Endodermal cell (in vitro differentiated cells): Measurements from ENCODE around the gene CAPN9. TPM values are rescaled to one million over a fixed set of nuclear protein-coding genes. Genes with fewer than 3 reads are reported as not detected.

Experiments used
- DNase-seq: peaks from one replicate; pipeline ENCODE4 v3.0.0-alpha.2; 2017
- H3K27ac ChIP-seq: 2 replicates; pipeline ENCODE4 v1.5.1; 2013; ENCODE audit warnings: mild to moderate bottlenecking, low read depth, low read length, moderate library complexity
- H3K27me3 ChIP-seq: 2 replicates; pipeline ENCODE4 v1.6.1; 2013; ENCODE audit warnings: mild to moderate bottlenecking, low read length, moderate library complexity; ENCODE audit not compliant: insufficient read depth, control insufficient read depth, poor library complexity, severe bottlenecking
- H3K36me3 ChIP-seq: 2 replicates; pipeline ENCODE4 v1.7.0; 2013; ENCODE audit warnings: mild to moderate bottlenecking, low read length, moderate library complexity; ENCODE audit not compliant: control insufficient read depth, insufficient read depth
- H3K4me1 ChIP-seq: one replicate; pipeline ENCODE4 v1.7.0; 2013; ENCODE audit warnings: low read length; ENCODE audit not compliant: control insufficient read depth, insufficient read depth
- H3K4me3 ChIP-seq: 2 replicates; pipeline ENCODE4 v1.5.1; 2013; ENCODE audit warnings: mild to moderate bottlenecking, low read length, moderate library complexity
- H3K9ac ChIP-seq: 2 replicates; pipeline ENCODE4 v1.6.1; 2013; ENCODE audit warnings: mild to moderate bottlenecking, low read length, moderate library complexity; ENCODE audit not compliant: poor library complexity, severe bottlenecking; ENCODE audit errors: extremely low read depth
- H3K9me3 ChIP-seq: 2 replicates; pipeline ENCODE4 v1.6.1; 2013; ENCODE audit warnings: mild to moderate bottlenecking, low read length, moderate library complexity; ENCODE audit not compliant: control insufficient read depth
- H3K27ac Mint-ChIP-seq: 2 replicates; pipeline ENCODE4 v1.8.0; 2020; ENCODE audit warnings: mixed read lengths
- H3K27me3 Mint-ChIP-seq: 2 replicates; pipeline ENCODE4 v1.8.0; 2021; ENCODE audit warnings: mild to moderate bottlenecking, mixed read lengths; ENCODE audit not compliant: insufficient read depth
- H3K36me3 Mint-ChIP-seq: 2 replicates; pipeline ENCODE4 v1.8.0; 2020; ENCODE audit warnings: low read depth, mixed read lengths
- H3K4me1 Mint-ChIP-seq: 2 replicates; pipeline ENCODE4 v1.8.0; 2020; ENCODE audit warnings: mixed read lengths
- H3K4me3 Mint-ChIP-seq: 2 replicates; pipeline ENCODE4 v1.8.0; 2020; ENCODE audit warnings: mild to moderate bottlenecking, moderate library complexity, mixed read lengths
- H3K9me3 Mint-ChIP-seq: 2 replicates; pipeline ENCODE4 v1.8.0; 2020; ENCODE audit warnings: mild to moderate bottlenecking, mixed read lengths
- WGBS, 2 experiments: methylation state at CpG; one replicate each; pipeline versions ENCODE4 v1.1.5 to v1.1.7; 2013; ENCODE audit warnings: missing lambda C conversion rate in 2 of 2, mixed read lengths in 1 of 2; ENCODE audit not compliant: insufficient coverage in 1 of 2, insufficient read length in 1 of 2; 5-methylcytosine and 5-hydroxymethylcytosine counted together
- total RNA-seq, 2 donors: library from RNA; stranded (reverse); fragmentation: NEBNext Ultra II Directional in 1 of 2; extraction: Animal tissue kit (Norgen Biotek cat#: 25700) in 1 of 2; gene quantifications; 2 replicates in 1 of 2; 3 replicates in 1 of 2; pipeline ENCODE4 v1.2.1, GENCODE V29; 2021
- TF ChIP-seq, protein P1 (sequence below): fragments of 200-600 bp; sonication (generic); conservative IDR thresholded peaks from 2 replicates; pipeline ENCODE4 v1.5.0; 2021; ENCODE audit warnings: antibody characterized with exemption, mild to moderate bottlenecking

Gene CAPN9
- total RNA-seq, 2 donors from 2014 or later: 1.1 TPM

- H3K27ac Mint-ChIP-seq: no peak overlapping the region
- Histone ChIP-seq H3K27ac (peak overlapping the region; percentile 78), H3K4me3 (no peak overlapping the region), H3K4me1 (no peaks in the 10 kb centered on the region), H3K9me3 (no peaks in the 10 kb centered on the region), H3K9ac (no peak overlapping the region), H3K36me3 (no peaks in the 10 kb centered on the region), H3K27me3 (no peaks in the 10 kb centered on the region)
- no peaks in the 10 kb centered on the region for H3K36me3 Mint-ChIP-seq
- peak; percentile 8 for DNase-seq
- H3K4me3 Mint-ChIP-seq: peak overlapping the region; percentile 8
- H3K4me1 Mint-ChIP-seq: peaks cover 17% of the 10 kb centered on the region
- H3K27me3 Mint-ChIP-seq: peaks cover 72% of the 10 kb centered on the region
- WGBS, 2 experiments: 85% methylated on average over 2 of the region's 3 CpGs; no CpG with 5 or more reads in 1 of the 2 experiments
- TF ChIP-seq, protein P1, sequence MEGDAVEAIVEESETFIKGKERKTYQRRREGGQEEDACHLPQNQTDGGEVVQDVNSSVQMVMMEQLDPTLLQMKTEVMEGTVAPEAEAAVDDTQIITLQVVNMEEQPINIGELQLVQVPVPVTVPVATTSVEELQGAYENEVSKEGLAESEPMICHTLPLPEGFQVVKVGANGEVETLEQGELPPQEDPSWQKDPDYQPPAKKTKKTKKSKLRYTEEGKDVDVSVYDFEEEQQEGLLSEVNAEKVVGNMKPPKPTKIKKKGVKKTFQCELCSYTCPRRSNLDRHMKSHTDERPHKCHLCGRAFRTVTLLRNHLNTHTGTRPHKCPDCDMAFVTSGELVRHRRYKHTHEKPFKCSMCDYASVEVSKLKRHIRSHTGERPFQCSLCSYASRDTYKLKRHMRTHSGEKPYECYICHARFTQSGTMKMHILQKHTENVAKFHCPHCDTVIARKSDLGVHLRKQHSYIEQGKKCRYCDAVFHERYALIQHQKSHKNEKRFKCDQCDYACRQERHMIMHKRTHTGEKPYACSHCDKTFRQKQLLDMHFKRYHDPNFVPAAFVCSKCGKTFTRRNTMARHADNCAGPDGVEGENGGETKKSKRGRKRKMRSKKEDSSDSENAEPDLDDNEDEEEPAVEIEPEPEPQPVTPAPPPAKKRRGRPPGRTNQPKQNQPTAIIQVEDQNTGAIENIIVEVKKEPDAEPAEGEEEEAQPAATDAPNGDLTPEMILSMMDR: no peak
- peaks cover 2% of the 10 kb centered on the region for H3K9me3 Mint-ChIP-seq
Observed at GRCh38 chr1:230786385-230786753, 39.2 kb downstream of the CAPN9 start.

GRCh38 chr1:230787471-230787870 is 40.3 kb downstream of the CAPN9 start:
- Histone ChIP-seq H3K9ac (no peak overlapping the region), H3K36me3 (no peaks in the 10 kb centered on the region), H3K27me3 (no peaks in the 10 kb centered on the region), H3K4me1 (no peaks in the 10 kb centered on the region), H3K4me3 (no peak overlapping the region), H3K27ac (no peak overlapping the region), H3K9me3 (no peaks in the 10 kb centered on the region)
- WGBS, 2 experiments: 88 to 97% methylated on average over 3 to 7 of the region's 7 CpGs
- peaks cover 73% of the 10 kb centered on the region for H3K27me3 Mint-ChIP-seq
- DNase-seq: peak; percentile 20
- H3K4me1 Mint-ChIP-seq: peaks cover 17% of the 10 kb centered on the region
- peaks cover 2% of the 10 kb centered on the region for H3K9me3 Mint-ChIP-seq
- H3K36me3 Mint-ChIP-seq: no peaks in the 10 kb centered on the region
- H3K4me3 Mint-ChIP-seq: no peak overlapping the region
- H3K27ac Mint-ChIP-seq: no peak overlapping the region
- TF ChIP-seq, protein P1: no peak

DNA sequence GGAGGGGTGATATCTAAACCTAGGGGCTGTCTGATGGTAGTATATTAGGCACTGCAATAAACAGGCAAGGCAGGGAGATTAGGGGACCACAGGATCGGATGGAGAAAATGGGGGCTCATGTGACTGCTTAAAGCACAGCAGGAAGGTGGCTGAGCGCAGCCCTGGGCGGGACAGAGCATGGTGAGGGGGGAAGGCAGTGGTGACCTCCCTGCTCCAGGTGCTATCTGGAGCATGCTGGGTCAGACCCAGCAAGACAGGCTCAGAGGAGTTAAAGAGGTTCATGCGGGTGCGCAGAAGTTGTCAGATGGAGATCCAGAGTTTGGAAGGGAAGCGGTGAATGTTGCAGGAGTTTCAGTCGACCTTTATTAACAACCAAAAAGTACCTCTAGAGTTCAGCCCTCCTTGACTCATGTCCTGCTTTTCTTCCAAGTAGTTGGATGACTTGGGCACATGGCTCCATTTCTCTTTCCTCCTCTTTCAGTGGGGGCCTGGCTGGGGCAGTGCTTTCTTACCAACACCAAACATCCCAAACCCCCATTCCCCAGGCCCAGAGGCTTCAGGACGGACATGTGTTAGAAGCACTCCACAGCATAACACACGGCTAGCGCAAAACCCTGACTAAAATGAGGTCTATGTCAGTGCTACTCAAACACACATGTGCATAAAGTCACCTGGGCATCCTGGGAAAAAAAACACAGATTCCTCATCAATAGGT is 41.5 kb downstream of the CAPN9 start:
- peak; percentile 31 for DNase-seq
- H3K9me3 Mint-ChIP-seq: peaks cover 2% of the 10 kb centered on the region
- H3K36me3 Mint-ChIP-seq: no peaks in the 10 kb centered on the region
- H3K27ac Mint-ChIP-seq: no peak overlapping the region
- Histone ChIP-seq H3K27ac (no peak overlapping the region), H3K36me3 (no peaks in the 10 kb centered on the region), H3K9ac (no peak overlapping the region), H3K4me3 (no peak overlapping the region), H3K4me1 (no peaks in the 10 kb centered on the region), H3K27me3 (no peaks in the 10 kb centered on the region), H3K9me3 (no peaks in the 10 kb centered on the region)
- peaks cover 17% of the 10 kb centered on the region for H3K4me1 Mint-ChIP-seq
- 89 to 96% methylated on average over 8 to 10 of the region's 10 CpGs for WGBS, 2 experiments
- H3K27me3 Mint-ChIP-seq: peaks cover 62% of the 10 kb centered on the region
- H3K4me3 Mint-ChIP-seq: no peak overlapping the region
- TF ChIP-seq, protein P1: no peak
